ENCODE results near the gene CSF1.

CSF1 gene

DNA sequence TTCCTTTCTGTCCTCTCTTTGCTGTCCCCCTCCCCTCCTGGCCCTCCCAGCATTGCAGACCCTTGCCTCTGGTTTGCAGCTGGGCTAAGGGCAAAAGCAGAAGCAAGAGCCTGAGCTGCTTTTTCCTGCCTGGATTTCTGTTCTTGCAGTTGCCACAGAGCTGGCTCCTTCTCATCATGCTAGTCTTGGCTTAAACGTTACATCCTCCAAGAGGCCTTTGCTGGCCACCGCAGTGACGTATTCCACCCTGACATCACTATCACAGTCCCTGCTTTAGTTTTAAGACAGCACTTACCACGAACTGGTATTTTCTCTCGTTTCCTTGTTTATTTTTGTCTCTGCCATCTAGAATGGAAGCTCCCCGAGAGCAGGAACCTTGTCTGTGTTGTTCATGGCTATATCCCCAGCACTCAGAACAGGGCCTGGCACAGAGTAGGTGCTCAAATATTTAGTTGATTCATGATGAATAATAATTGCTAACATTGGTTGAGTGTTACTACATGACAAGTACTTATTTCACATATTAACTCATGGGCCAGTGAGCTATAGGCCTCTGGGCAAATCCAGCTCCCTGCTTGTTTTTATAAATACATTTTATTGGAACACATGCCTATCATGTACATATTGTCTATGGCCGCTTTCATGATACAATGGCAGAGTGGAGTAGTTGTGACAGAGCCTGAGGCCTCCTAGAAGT is 13.2 kb upstream of the CSF1 start:
- Histone ChIP-seq H3K4me2 (ENCODE audit: insufficient read depth, low read length) (no peak overlapping the region), H3K79me2 (ENCODE audit: insufficient read depth, low read length) (no peaks in the 10 kb centered on the region), H3K4me1 (ENCODE audit: insufficient read depth, low read length) (peaks cover 13% of the 10 kb centered on the region), H3K27ac (ENCODE audit: low read length) (no peak overlapping the region), H3K27me3 (ENCODE audit: insufficient read depth, low read length, poor library complexity) (no peaks in the 10 kb centered on the region), H3K36me3 (ENCODE audit: insufficient read depth, low read length) (no peaks in the 10 kb centered on the region), H3K9ac (ENCODE audit: low read depth, low read length) (no peak overlapping the region), H4K20me1 (ENCODE audit: insufficient read depth, low read length) (no peaks in the 10 kb centered on the region), H3K9me3 (ENCODE audit: insufficient read depth, low read length, severe bottlenecking) (no peaks in the 10 kb centered on the region), H2AFZ (ENCODE audit: low read depth, low read length) (no peak overlapping the region), H3K4me3 (ENCODE audit: low read depth in 1 of 2, low read length in 2 of 2) (no peak overlapping the region)
- ATAC-seq (ENCODE audit: insufficient read depth, low read depth), result no peak
- TF ChIP-seq EZH2 (IDR thresholded peaks at IDR 0.05; ENCODE audit: borderline replicate concordance, low read depth, low read length, severe bottlenecking), result no peak
- TF ChIP-seq, protein P1, sequence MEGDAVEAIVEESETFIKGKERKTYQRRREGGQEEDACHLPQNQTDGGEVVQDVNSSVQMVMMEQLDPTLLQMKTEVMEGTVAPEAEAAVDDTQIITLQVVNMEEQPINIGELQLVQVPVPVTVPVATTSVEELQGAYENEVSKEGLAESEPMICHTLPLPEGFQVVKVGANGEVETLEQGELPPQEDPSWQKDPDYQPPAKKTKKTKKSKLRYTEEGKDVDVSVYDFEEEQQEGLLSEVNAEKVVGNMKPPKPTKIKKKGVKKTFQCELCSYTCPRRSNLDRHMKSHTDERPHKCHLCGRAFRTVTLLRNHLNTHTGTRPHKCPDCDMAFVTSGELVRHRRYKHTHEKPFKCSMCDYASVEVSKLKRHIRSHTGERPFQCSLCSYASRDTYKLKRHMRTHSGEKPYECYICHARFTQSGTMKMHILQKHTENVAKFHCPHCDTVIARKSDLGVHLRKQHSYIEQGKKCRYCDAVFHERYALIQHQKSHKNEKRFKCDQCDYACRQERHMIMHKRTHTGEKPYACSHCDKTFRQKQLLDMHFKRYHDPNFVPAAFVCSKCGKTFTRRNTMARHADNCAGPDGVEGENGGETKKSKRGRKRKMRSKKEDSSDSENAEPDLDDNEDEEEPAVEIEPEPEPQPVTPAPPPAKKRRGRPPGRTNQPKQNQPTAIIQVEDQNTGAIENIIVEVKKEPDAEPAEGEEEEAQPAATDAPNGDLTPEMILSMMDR (IDR thresholded peaks at IDR 0.05; ENCODE audit: borderline replicate concordance, extremely low read depth, low read length, poor library complexity, severe bottlenecking), result no peak
- no peak for DNase-seq

DNA sequence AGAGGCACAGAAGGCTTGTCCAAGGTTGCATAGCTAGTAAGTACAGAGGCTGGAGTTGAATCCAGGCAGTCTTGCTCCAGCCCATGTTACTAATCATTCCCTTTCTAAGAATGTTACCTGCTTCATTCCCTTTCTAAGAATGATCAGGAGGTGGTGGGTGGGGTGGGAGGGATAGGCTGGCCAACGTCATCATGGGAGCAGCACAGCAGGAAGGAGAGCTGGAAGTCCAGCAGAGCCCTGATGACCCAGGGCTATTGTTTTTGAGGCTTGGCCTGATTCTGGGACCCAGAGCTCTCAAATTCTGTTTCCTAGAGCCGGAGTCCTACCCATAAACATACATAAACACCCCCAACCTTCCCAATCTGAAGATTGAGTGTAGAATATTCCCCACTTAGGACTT is 11.8 kb upstream of the CSF1 start:
- ATAC-seq (ENCODE audit: insufficient read depth, low read depth) (no peak), DNase-seq (no peak)
- no peak overlapping the region for H3K9ac ChIP-seq (ENCODE audit: low read depth, low read length)
- H3K4me2 ChIP-seq (ENCODE audit: insufficient read depth, low read length), result no peak overlapping the region
- no peaks in the 10 kb centered on the region for H3K4me1 ChIP-seq (ENCODE audit: insufficient read depth, low read length)
- H3K79me2 ChIP-seq (ENCODE audit: insufficient read depth, low read length), result no peaks in the 10 kb centered on the region
- no peak overlapping the region for H3K27ac ChIP-seq (ENCODE audit: low read length)
- no peaks in the 10 kb centered on the region for H3K27me3 ChIP-seq (ENCODE audit: insufficient read depth, low read length, poor library complexity)
- H2AFZ ChIP-seq (ENCODE audit: low read depth, low read length), result no peak overlapping the region
- no peaks in the 10 kb centered on the region for H4K20me1 ChIP-seq (ENCODE audit: insufficient read depth, low read length)
- no peaks in the 10 kb centered on the region for H3K36me3 ChIP-seq (ENCODE audit: insufficient read depth, low read length)
- TF ChIP-seq, protein P1 (IDR thresholded peaks at IDR 0.05; ENCODE audit: borderline replicate concordance, extremely low read depth, low read length, poor library complexity, severe bottlenecking), result no peak
- TF ChIP-seq EZH2 (IDR thresholded peaks at IDR 0.05; ENCODE audit: borderline replicate concordance, low read depth, low read length, severe bottlenecking), result no peak
- H3K4me3 ChIP-seq (ENCODE audit: low read depth in 1 of 2, low read length in 2 of 2), result no peak overlapping the region
- H3K9me3 ChIP-seq (ENCODE audit: insufficient read depth, low read length, severe bottlenecking), result no peaks in the 10 kb centered on the region

DNA sequence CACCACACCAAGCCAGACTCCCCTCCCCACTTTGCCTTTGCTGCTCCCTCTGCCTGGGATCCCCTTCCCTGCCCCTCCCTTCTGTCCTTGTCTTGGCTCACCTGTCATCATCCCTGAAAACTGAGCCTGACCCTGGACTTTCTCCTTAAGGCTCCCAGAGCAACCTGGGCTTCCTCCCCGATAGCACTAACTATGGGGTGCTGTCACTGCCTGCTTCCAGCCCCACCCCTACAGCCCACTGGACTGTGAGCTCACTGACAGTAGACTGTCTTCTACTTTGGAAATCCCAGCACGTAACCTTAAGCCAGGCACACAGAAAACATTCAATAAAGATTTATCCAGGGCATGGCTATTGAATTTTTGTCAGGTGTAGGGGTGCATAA is 9.5 kb upstream of the CSF1 start:
- no peaks in the 10 kb centered on the region for H3K79me2 ChIP-seq (ENCODE audit: insufficient read depth, low read length)
- TF ChIP-seq, protein P1 (IDR thresholded peaks at IDR 0.05; ENCODE audit: borderline replicate concordance, extremely low read depth, low read length, poor library complexity, severe bottlenecking), result no peak
- no peak for TF ChIP-seq EZH2 (IDR thresholded peaks at IDR 0.05; ENCODE audit: borderline replicate concordance, low read depth, low read length, severe bottlenecking)
- H3K9ac ChIP-seq (ENCODE audit: low read depth, low read length), result no peak overlapping the region
- H3K27me3 ChIP-seq (ENCODE audit: insufficient read depth, low read length, poor library complexity), result no peaks in the 10 kb centered on the region
- H3K36me3 ChIP-seq (ENCODE audit: insufficient read depth, low read length), result no peaks in the 10 kb centered on the region
- DNase-seq (no peak), ATAC-seq (ENCODE audit: insufficient read depth, low read depth) (no peak)
- H3K4me3 ChIP-seq (ENCODE audit: low read depth in 1 of 2, low read length in 2 of 2), result no peak overlapping the region
- H2AFZ ChIP-seq (ENCODE audit: low read depth, low read length), result no peak overlapping the region
- H3K9me3 ChIP-seq (ENCODE audit: insufficient read depth, low read length, severe bottlenecking), result no peaks in the 10 kb centered on the region
- H3K27ac ChIP-seq (ENCODE audit: low read length), result no peak overlapping the region
- peaks cover 9% of the 10 kb centered on the region for H3K4me1 ChIP-seq (ENCODE audit: insufficient read depth, low read length)
- no peak overlapping the region for H3K4me2 ChIP-seq (ENCODE audit: insufficient read depth, low read length)
- H4K20me1 ChIP-seq (ENCODE audit: insufficient read depth, low read length), result no peaks in the 10 kb centered on the region
